OCI-LY1 (cell line): ENCODE measurements around the gene BAIAP2.

Experiments used
- H2AFZ ChIP-seq: fragments of 200-600 bp; sonication (generic), shearing (Covaris generic); 2 replicates; pipeline ENCODE4 v1.6.0; 2014; ENCODE audit warnings: antibody characterized with exemption, mild to moderate bottlenecking, low read length
- H3F3A ChIP-seq: fragments of 200-600 bp; sonication (generic), shearing (Covaris generic); 2 replicates; pipeline ENCODE4 v1.6.0; 2014; ENCODE audit warnings: mild to moderate bottlenecking, antibody characterized with exemption, low read length, moderate library complexity; ENCODE audit not compliant: insufficient read depth
- H3K27ac ChIP-seq: fragments of 200-600 bp; sonication (generic); 2 replicates; pipeline ENCODE4 v1.5.1; 2014; ENCODE audit warnings: low read length, mixed run types, mild to moderate bottlenecking, low read depth; ENCODE audit not compliant: poor library complexity, severe bottlenecking
- H3K27me3 ChIP-seq: fragments of 200-600 bp; sonication (generic); 2 replicates; pipeline ENCODE4 v1.6.0; 2014; ENCODE audit warnings: antibody characterized with exemption, mild to moderate bottlenecking, low read length, moderate library complexity; ENCODE audit not compliant: insufficient read depth
- H3K36me3 ChIP-seq: fragments of 200-600 bp; sonication (generic); 2 replicates; pipeline ENCODE4 v1.6.1; 2014; ENCODE audit warnings: mild to moderate bottlenecking, antibody characterized with exemption, low read length, moderate library complexity, mixed read lengths; ENCODE audit not compliant: insufficient read depth
- H3K4me1 ChIP-seq: fragments of 200-600 bp; sonication (generic); 2 replicates; pipeline ENCODE4 v1.5.1; 2014; ENCODE audit warnings: mild to moderate bottlenecking, low read length, moderate library complexity; ENCODE audit not compliant: insufficient read depth, severe bottlenecking
- H3K4me2 ChIP-seq: fragments of 200-600 bp; sonication (generic), shearing (Covaris generic); 2 replicates; pipeline ENCODE4 v1.6.1; 2014; ENCODE audit warnings: low read length
- H3K4me3 ChIP-seq: fragments of 200-600 bp; sonication (generic); 2 replicates; pipeline ENCODE4 v1.5.1; 2014; ENCODE audit warnings: low read length, low read depth, mild to moderate bottlenecking, mixed read lengths; ENCODE audit not compliant: poor library complexity, severe bottlenecking
- H3K79me2 ChIP-seq: fragments of 200-600 bp; shearing (Covaris generic); 2 replicates; pipeline ENCODE4 v1.6.1; 2016; ENCODE audit warnings: mixed run types, low read length, mixed read lengths; ENCODE audit not compliant: insufficient read depth
- H3K9ac ChIP-seq: fragments of 200-600 bp; sonication (generic), shearing (Covaris generic); 2 replicates; pipeline ENCODE4 v1.6.1; 2014; ENCODE audit warnings: mild to moderate bottlenecking, low read length, mixed read lengths
- H3K9me2 ChIP-seq: fragments of 200-600 bp; sonication (generic), shearing (Covaris generic); 2 replicates; pipeline ENCODE4 v1.6.1; 2014; ENCODE audit warnings: low read depth, mild to moderate bottlenecking, low read length, mixed read lengths
- H3K9me3 ChIP-seq: fragments of 200-600 bp; shearing (Covaris generic); 2 replicates; pipeline ENCODE4 v1.6.1; 2014; ENCODE audit warnings: low read length, mixed read lengths
- H4K20me1 ChIP-seq: fragments of 200-600 bp; sonication (generic), shearing (Covaris generic); 2 replicates; pipeline ENCODE4 v1.6.0; 2016; ENCODE audit warnings: mild to moderate bottlenecking, low read length; ENCODE audit not compliant: insufficient read depth
- CTCF ChIP-seq: fragments of 200-600 bp; sonication (generic), shearing (Covaris generic); IDR thresholded peaks from 2 replicates; pipeline ENCODE4 v1.5.1; 2017; ENCODE audit warnings: mild to moderate bottlenecking, antibody characterized with exemption, low read length, moderate library complexity, mixed read lengths
- EZH2 ChIP-seq: fragments of 200-600 bp; sonication (generic), shearing (Covaris generic); IDR thresholded peaks from 2 replicates; pipeline ENCODE4 v1.8.0; 2017; ENCODE audit warnings: borderline replicate concordance, mixed run types, mild to moderate bottlenecking, antibody characterized with exemption, low read length, moderate library complexity, mixed read lengths

Gene BAIAP2

GRCh38 chr17:81011951-81012350, 23.0 kb upstream of the BAIAP2 start:
- no peaks in the 10 kb centered on the region for H3K4me1 ChIP-seq
- H4K20me1 ChIP-seq = no peaks in the 10 kb centered on the region
- peaks cover 4% of the 10 kb centered on the region; the same call in 1 of the 2 replicates for H3K9me3 ChIP-seq
- no peak overlapping the region for H3K4me2 ChIP-seq
- no peaks in the 10 kb centered on the region for H3K9me2 ChIP-seq
- no peaks in the 10 kb centered on the region; the same call in 1 of the 2 replicates for H3K36me3 ChIP-seq
- H3K9ac ChIP-seq = no peak overlapping the region
- H3K27me3 ChIP-seq = no peaks in the 10 kb centered on the region; the same call in 1 of the 2 replicates
- H3K4me3 ChIP-seq = no peak overlapping the region
- H2AFZ ChIP-seq = no peak overlapping the region
- no peaks in the 10 kb centered on the region for H3K79me2 ChIP-seq
- no peaks in the 10 kb centered on the region for H3F3A ChIP-seq
- TF ChIP-seq EZH2 = no peak
- no peak overlapping the region for H3K27ac ChIP-seq

- Histone ChIP-seq H3K9me2 (no peaks in the 10 kb centered on the region), H3F3A (no peaks in the 10 kb centered on the region), H3K4me1 (no peaks in the 10 kb centered on the region), H2AFZ (no peak overlapping the region), H4K20me1 (no peaks in the 10 kb centered on the region), H3K9ac (no peak overlapping the region), H3K4me2 (no peak overlapping the region), H3K27ac (no peak overlapping the region), H3K4me3 (no peak overlapping the region), H3K79me2 (no peaks in the 10 kb centered on the region), H3K36me3 (no peaks in the 10 kb centered on the region; the same call in 1 of the 2 replicates), H3K9me3 (peaks cover 4% of the 10 kb centered on the region; the same call in 1 of the 2 replicates), H3K27me3 (no peaks in the 10 kb centered on the region; the same call in 1 of the 2 replicates)
- TF ChIP-seq EZH2 (no peak), CTCF (no peak)
Observed at GRCh38 chr17:81012574-81013447, 22.1 kb upstream of the BAIAP2 start.

GRCh38 chr17:81013642-81014041, 21.3 kb upstream of the BAIAP2 start:
- Histone ChIP-seq H3K4me3 (no peak overlapping the region), H3K4me1 (no peaks in the 10 kb centered on the region), H3K9me3 (peaks cover 4% of the 10 kb centered on the region; the same call in 1 of the 2 replicates), H3K9ac (no peak overlapping the region), H3F3A (no peaks in the 10 kb centered on the region), H3K27me3 (no peaks in the 10 kb centered on the region; the same call in 1 of the 2 replicates), H3K79me2 (no peaks in the 10 kb centered on the region), H3K36me3 (no peaks in the 10 kb centered on the region; the same call in 1 of the 2 replicates), H3K27ac (no peak overlapping the region), H2AFZ (no peak overlapping the region), H3K4me2 (no peak overlapping the region), H4K20me1 (no peaks in the 10 kb centered on the region), H3K9me2 (no peaks in the 10 kb centered on the region)
- TF ChIP-seq CTCF (no peak), EZH2 (no peak)
